GM10847 (cell line): ENCODE results near the gene SEMA4D.
A peak's percentile ranks its signal among the peaks of the same experiment; 100 is the strongest.

Experiments used
- POLR2A ChIP-seq: IDR thresholded peaks from 2 replicates; pipeline ENCODE4 v1.6.1; 2011; ENCODE audit not compliant: insufficient read length; ENCODE audit errors: extremely low read depth

SEMA4D gene

DNA sequence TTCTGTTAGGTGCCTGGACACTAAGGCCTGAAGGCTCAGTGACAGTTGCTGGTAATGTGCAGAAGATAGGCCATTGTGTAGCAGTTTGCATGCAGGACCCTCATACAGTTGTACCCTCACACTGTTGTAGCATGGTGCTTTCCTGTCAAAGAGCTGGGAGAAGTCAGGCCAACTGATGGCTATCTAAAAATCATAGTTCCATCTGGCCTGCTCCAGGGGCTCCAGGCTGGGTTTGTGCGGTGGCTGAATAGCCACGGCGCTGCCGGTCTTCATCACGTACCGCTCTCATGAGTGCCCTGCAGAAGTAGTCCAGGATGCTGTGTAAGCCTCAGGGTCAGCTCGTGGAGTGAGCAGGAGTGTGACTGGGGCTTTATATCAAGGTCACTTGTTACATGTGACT lies 167.4 kb downstream of the SEMA4D start:
- TF ChIP-seq POLR2A = no peak

DNA sequence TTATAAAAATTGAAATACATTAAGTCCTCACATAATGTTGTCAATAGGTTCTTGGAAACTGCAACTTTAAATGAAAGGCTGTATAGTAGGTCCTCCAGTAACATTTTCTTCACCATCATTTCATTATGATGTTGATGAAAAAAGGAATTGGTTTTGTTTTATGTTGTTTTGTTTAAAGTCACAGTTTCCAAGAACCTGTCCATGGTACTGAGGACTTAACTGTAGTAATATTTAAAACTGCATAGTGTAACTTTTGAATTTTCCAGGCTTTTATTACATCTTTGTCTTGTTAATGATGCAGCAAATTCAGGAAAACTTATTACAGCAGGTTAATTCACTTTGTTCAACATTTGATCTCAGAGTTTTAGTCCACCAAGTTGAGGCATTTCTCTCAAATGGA lies 168.0 kb downstream of the SEMA4D start:
- no peak for TF ChIP-seq POLR2A

DNA sequence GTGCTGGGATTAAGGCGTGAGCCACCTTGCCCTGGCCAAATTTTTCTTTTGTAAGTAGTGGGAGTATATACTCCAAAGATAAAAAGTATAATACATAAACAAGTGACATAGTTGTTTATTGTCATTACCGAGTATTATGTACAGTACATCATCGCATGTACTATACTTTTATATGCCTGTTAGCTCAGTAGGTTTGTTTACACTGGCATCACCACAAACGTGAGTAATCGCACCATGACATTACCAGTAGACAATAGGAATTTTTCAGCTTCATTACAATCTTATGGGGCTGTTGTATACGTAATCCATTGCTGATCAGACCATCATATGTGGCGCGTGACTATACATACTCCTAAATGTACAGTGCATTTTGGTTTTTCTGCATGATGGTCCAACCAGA lies 169.8 kb downstream of the SEMA4D start:
- no peak for TF ChIP-seq POLR2A

DNA sequence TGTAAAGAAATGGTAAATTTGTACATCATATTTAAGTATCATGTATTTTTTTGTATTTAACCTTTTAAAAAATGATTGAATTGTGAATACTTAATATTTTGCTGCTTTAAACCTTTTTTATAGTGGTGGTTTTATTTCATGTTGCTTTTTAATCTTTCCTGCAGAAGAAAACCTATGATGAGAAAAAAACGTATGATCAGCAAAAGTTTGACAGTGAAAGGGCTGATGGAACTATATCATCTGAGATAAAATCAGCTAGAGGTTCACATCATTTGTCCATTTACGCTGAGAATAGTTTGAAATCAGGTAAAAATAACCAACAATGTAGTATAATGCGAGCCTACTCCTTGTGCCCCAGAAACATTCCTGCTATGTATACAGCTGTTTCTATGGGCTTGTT lies 172.2 kb downstream of the SEMA4D start:
- TF ChIP-seq POLR2A = no peak

DNA sequence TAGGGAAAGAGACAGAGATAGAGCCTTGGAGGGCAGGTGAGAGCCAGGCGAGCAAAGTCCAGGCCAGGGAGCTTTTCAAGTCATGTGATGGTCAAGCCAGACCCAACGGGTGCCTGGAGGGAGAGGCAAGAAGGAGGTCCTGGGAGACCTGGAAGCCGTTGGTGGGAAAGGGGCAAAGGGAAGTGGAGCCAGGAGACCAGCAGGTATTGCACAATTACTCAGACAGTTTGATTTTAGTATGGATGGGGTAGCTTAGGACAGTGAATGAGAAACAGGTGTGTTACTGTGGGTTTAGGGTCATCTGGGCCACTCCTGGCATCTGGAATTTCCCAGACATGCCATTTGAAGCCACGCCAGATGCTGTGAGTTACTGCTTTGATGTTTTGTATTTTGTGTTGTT lies 174.5 kb downstream of the SEMA4D start:
- TF ChIP-seq POLR2A = no peak

DNA sequence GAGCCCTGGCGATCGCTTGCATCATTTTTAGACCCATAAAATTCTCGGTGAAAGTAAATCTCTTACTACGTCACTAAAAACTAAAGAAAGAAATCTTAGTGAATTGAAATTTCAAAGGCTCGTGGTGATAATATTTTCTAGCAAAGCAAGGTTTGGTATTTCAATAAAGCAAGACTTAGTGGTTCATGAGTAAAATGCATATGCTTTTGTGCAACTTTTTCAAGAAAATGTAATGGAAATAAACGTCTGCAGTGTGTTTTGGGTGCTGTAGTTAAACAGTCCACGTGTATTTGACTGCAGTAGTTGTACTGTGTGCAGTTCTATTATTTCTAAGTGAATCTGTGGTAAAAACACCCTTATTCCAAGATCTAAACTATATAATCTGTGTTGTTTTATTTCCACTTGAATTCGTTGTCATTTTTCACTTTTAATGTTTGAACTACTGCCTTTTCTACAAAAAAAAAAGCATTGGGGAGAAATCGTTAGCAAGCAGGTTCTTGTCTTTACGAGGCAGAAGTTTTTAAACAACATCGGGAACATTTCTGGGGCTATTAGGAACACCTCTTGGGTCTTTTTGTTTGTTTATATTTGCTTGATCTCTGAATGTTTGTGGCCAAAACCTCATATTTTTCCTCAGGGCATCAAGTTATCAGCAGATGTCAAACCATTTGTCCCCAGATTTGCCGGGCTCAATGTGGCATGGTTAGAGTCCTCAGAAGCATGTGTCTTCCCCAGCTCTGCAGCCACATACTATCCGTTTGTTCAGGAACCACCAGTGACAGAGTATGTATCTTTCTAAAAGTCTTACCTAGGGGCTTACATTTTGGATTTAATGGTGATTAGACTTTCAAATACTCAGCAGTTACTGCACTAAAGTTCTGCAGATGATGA lies 178.7 kb downstream of the SEMA4D start:
- TF ChIP-seq POLR2A = no peak

DNA sequence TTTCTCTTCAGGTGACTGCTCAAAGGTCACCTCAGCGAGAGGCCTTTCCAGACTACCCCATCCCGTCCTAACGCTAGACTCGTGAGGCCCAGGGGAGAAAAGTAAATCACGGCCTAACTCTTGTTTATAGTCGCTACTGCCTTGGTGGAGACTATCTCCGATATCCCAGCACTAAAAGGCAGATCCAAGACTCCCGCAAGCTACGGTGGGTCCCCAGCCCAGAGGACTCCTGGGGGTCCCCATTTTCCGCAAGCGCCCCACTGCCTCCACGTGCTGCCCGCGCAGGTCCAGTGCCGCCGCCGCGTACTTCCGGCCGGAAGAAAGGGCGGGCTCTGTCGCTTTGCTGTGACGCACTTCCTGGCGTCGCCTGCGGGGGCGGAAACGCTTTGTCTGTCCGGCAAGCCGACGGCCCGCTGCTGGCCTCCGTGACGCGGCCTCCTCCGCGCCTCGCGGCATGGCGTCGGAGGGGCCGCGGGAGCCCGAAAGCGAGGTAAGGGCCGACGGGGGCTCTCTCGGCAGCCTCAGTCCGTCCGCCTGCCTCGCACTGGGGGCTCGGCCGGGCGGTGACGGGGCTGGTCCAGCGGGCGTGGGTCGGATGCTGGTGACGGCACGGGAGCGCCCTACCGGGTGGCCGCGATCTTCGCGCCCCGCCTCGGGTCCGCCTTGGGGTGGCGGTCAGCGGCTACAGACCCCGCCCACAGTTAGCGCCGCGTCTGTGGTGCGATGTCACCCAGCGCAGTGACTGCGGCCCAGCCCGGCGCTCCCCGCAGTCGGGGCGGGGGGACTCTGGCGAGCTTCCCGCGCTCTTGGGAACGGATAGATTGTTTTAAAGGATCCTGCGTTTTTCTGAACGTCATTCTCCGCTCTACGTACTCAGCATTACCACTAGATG lies 179.5 kb downstream of the SEMA4D start, which contains the start of gene SECISBP2:
TSS of gene SECISBP2 (plus strand) at position 378 of the 892 bp plus-strand sequence. CDS start at position 455, 77 bp downstream.
- TF ChIP-seq POLR2A = peak; percentile 95

DNA sequence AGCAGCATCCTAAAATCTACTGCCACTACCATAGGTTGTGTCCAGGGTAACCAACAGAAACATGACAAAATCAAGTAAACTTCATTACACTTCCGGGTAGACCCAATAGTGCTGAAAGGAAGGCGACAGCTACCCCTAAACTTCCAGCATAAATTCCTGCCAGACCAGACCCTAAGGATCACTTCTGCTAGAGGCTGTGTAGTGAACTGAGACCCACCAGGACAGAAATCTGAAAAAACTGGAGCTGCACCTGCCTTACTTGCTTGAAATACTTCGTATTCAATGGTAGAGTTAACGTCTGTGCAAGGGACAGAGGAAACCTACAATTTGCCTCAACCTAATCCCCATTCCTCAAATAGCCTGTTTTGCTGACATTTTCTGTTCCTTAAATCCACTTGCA lies 180.6 kb downstream of the SEMA4D start:
- TF ChIP-seq POLR2A = no peak

DNA sequence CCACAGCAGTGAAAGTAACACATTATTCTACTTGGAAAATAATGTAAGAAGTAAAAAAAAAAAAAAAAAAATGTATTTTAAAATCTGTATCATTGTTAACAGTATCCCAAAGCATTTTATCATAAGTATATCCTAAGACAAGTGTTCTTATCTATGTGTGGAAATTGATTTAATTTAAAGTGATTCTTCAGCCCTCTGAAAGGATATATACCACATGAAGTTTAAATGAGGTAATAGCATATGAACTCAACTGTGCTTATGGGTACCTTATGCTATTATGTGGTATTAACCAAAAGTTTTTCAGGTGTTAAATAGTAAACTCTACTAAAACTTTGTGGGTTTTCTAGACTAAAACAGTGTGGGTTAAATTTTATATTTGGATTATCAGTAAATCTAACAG lies 182.4 kb downstream of the SEMA4D start:
- no peak for TF ChIP-seq POLR2A

DNA sequence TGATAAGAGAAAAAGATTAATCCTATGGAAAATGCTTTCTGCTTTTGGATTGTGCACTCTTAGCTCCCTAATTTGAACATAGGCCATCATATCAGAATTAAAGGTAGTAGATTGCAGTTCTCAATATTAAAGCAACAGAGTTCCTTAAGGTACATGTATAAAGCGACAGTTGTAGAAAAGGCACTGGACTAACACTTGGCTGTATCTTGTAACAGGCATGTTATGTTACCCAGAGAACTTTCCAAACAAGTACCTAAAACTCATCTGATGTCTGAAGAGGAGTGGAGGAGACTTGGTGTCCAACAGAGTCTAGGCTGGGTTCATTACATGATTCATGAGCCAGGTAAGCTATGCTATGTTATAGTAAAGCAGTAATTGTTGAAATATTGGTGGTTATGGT lies 183.0 kb downstream of the SEMA4D start:
- TF ChIP-seq POLR2A = no peak

DNA sequence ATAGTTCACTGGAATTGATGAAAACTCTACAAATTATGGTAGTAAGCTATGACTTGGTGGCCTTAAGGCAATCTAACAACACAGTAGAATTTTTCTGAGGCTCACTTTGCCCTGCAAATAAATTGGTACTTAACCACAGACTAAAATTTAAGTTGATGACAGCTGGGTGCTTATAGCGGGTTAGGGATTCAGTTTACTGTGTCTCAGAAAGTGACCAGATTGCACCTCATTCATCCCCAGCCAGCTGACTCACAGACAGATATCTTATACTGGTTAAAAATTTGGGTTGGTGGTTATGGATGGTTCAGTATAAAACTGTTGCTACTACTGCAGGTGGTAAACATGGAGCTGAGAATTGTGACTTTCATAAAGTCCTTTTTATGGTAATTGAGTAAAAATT lies 184.1 kb downstream of the SEMA4D start:
- no peak for TF ChIP-seq POLR2A

DNA sequence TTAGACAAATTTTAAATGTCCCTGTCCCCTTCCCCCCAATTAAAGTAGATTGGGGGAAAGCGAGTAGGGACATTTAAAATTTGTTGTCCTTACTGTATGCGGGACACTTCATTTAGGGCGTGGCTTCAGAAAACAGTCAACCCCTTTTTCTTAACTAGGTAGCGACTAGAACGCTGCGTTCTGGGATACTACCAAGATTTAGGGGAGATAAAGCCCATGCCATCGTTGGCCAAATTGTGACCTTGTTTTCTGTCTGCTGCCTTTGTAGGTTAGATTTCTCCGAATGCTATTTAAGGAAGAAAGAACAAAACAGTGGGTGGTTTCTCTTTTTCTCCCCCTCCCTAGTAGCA lies 185.7 kb downstream of the SEMA4D start:
- no peak for TF ChIP-seq POLR2A

DNA sequence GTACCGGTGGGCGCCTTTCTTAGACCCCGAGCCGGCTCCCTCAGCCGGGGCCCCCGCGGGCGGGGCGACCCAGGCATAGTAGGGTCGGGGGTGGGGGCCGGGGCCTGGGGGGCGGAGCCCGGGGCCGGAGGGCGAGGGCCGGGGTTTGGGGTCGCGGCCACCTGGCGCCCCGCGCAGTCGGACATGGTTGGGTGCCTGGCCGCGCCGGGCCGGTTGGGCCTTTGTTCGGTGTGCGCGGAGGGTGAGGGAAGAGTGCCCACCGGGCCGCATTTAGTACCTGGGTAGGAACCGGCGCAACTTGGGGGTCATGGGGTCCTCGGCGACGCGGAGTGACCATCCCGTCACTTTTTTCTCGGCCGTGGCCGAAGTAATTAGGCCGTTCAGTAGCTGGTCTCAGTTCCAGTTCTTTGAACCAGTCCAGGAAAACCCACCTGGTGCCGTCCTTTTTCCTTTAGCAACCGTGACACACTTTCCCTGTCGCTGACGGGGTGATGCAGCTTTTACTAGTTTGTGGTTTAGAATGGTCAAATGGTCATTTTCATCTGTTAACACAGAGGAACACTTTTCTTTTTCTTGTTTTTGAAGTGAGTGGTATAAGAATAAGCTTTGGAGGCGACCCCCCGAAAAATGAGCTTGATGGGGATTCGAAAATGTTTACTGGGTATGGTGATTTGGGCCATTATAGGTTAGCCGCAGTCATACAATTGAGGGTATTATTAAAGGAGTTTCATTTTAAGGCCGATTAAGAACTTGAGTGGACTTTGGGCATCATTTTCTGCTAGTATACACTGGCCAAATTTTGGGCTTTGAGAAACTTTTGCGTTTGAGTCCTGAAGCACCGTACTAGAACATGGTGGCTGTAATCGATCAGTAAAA lies 186.3 kb downstream of the SEMA4D start:
- TF ChIP-seq POLR2A = no peak
